Mammary epithelial cell (primary cell): Measurements from ENCODE around the gene VAV2.

ENCODE experiments used
- EZH2 ChIP-seq: IDR thresholded peaks from 2 replicates; pipeline ENCODE4 v1.6.1; 2012; ENCODE audit warnings: low read length, inconsistent platforms, borderline replicate concordance
- TF ChIP-seq, protein P1 (sequence below), 2 donors: IDR thresholded peaks in 1 of 2; conservative IDR thresholded peaks in 1 of 2; 2 replicates each; pipeline ENCODE4 v1.5.1; 2011 to 2012; ENCODE audit warnings: inconsistent platforms in 2 of 2, low read length in 2 of 2, mild to moderate bottlenecking in 2 of 2, control low read depth in 1 of 2, low read depth in 1 of 2; ENCODE audit not compliant: insufficient read depth in 1 of 2; ENCODE audit errors: extremely low read depth in 1 of 2

GRCh38 chr9:133853331-133853730 lies 138.8 kb downstream of the VAV2 start:
- TF ChIP-seq, protein P1, sequence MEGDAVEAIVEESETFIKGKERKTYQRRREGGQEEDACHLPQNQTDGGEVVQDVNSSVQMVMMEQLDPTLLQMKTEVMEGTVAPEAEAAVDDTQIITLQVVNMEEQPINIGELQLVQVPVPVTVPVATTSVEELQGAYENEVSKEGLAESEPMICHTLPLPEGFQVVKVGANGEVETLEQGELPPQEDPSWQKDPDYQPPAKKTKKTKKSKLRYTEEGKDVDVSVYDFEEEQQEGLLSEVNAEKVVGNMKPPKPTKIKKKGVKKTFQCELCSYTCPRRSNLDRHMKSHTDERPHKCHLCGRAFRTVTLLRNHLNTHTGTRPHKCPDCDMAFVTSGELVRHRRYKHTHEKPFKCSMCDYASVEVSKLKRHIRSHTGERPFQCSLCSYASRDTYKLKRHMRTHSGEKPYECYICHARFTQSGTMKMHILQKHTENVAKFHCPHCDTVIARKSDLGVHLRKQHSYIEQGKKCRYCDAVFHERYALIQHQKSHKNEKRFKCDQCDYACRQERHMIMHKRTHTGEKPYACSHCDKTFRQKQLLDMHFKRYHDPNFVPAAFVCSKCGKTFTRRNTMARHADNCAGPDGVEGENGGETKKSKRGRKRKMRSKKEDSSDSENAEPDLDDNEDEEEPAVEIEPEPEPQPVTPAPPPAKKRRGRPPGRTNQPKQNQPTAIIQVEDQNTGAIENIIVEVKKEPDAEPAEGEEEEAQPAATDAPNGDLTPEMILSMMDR (conservative IDR thresholded peaks at IDR 0.05 in 1 of 2, IDR thresholded peaks at IDR 0.05 in 1 of 2; ENCODE audit: extremely low read depth in 1 of 2, insufficient read depth in 1 of 2, low read depth in 1 of 2, low read length in 2 of 2), result no peak
- TF ChIP-seq EZH2, result no peak
